ENCODE results near the gene PDS5B. TPM values are rescaled to one million over a fixed set of nuclear protein-coding genes. Genes with fewer than 3 reads are reported as not detected.

The PDS5B gene, protein sequence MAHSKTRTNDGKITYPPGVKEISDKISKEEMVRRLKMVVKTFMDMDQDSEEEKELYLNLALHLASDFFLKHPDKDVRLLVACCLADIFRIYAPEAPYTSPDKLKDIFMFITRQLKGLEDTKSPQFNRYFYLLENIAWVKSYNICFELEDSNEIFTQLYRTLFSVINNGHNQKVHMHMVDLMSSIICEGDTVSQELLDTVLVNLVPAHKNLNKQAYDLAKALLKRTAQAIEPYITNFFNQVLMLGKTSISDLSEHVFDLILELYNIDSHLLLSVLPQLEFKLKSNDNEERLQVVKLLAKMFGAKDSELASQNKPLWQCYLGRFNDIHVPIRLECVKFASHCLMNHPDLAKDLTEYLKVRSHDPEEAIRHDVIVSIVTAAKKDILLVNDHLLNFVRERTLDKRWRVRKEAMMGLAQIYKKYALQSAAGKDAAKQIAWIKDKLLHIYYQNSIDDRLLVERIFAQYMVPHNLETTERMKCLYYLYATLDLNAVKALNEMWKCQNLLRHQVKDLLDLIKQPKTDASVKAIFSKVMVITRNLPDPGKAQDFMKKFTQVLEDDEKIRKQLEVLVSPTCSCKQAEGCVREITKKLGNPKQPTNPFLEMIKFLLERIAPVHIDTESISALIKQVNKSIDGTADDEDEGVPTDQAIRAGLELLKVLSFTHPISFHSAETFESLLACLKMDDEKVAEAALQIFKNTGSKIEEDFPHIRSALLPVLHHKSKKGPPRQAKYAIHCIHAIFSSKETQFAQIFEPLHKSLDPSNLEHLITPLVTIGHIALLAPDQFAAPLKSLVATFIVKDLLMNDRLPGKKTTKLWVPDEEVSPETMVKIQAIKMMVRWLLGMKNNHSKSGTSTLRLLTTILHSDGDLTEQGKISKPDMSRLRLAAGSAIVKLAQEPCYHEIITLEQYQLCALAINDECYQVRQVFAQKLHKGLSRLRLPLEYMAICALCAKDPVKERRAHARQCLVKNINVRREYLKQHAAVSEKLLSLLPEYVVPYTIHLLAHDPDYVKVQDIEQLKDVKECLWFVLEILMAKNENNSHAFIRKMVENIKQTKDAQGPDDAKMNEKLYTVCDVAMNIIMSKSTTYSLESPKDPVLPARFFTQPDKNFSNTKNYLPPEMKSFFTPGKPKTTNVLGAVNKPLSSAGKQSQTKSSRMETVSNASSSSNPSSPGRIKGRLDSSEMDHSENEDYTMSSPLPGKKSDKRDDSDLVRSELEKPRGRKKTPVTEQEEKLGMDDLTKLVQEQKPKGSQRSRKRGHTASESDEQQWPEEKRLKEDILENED (N-terminal part only)
- 7.6 to 15.8 TPM (median 10.2 TPM) in 5 replicates for total RNA-seq (2022; extraction: Qiagen RNA extraction; ENCODE audit: low read depth)

DNA sequence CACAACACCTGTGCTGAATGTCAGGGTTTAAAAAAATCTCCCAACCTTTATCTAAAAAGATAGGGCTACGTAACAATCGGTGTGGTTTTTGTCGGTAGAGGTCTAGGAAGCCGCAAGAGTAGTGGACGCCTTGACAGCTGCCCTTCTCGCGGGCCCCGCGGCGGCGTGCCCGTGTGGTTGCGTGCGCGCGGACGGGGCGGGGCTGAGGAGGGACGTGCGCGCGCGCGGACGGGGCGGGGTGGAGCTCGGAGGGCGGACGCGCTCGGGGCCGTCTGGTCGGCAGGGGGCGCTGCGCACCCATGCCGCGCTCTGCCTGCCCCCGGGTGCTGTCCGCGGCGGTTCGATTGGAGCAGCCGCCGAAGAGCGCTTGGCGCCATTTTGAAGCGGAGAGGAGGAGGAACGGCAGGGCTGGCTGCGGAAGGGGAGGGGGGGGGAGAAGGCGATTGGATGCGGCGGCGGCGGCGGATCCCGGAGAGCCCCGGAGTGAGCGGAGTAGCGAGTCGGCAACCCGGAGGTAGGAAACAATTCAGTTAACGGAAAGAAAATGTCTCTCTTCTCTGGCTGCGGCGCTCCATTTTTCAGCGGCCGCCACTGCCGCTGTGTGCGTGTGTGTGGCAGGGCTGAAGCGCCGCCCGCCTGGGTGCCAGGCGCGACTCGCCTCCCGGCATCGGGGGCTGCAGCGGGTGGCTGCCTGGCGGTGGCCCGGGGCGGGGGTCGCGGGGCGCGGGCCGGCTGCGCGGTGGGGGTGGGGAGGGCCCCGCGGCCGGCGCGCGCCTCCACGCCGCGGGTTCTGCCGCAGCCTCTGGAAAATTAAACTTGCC is at the start of gene PDS5B:
Gene PDS5B, plus strand, starts transcription at position 373 of the 821 bp plus-strand sequence. CDS start 62,321 bp downstream, outside the sequence.

DNA sequence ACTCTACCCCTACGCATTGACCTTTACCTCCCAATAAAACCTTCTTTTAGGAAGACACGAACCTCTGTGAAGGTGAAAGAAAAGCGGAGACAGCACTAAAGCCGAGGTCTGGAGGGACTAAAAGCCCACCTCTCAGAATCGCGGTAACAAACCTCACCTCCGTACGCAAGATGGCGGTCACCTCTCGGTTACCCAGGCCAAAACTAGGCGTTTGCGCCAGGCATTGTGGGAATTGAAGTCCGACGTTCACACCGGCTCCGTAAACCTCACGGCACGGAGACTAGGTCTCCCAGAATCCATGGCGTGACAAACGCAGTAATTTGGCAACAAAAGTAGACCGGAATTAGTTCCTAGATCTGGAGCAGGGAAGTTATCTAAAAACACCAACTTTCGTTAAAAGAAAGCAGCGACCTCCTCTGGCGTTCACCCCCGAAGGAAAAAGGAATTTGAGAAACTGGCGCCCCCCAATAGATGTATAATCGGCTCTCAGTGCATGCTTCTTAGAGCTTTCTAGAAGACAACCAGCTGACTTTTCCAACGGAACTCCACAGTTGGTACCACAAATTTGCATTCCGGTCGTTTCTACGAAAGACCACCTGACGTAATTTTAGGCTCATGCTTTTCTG is 47.5 kb upstream of the PDS5B start, which contains the start of gene N4BP2L2:
Gene N4BP2L2, minus strand, starts transcription at position 175 of the 626 bp plus-strand sequence. CDS start 1,768 bp downstream, outside the sequence.

Other genes starting within 250 kb of the PDS5B start
- gene N4BP2L1, start 158.3 kb upstream of the PDS5B start, total RNA-seq (2022; extraction: Qiagen RNA extraction; ENCODE audit: low read depth), result 0.24 to 0.89 TPM (median 0.51 TPM) in 5 replicates
- gene N4BP2L2, start 47.7 kb upstream of the PDS5B start, total RNA-seq (2022; extraction: Qiagen RNA extraction; ENCODE audit: low read depth), result 18.4 to 26.3 TPM (median 21.9 TPM) in 5 replicates